ENCODE results near the gene DPYSL3. TPM values are rescaled to one million over a fixed set of nuclear protein-coding genes. Genes with fewer than 3 reads are reported as not detected.

DPYSL3 gene
- polyA plus RNA-seq, 1 donor from 2014 or later, result 689 TPM

DNA sequence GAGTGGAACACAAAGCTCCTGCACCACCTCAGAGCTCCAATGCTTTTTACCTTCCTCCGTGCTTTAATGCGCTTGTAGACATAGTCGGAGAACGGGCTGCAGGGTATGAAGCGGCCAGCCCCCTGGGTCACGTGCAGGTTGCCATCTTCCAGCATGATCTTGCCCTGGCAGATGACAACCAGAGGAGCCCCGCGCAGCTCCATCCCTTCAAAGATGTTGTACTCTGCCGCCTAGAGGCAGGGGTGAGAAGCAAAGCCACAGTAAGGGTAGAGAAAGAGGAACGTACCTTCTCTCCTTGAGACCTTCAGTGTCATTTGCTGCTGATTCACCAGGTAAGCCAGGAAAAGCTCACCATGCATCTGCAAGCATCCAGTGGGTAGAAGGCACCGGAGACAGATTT, 112.3 kb downstream of the DPYSL3 start:
- no peak overlapping the region for H3K4me3 ChIP-seq (ENCODE audit: low read length)
- no peaks in the 10 kb centered on the region for H3K79me2 ChIP-seq (replicated peaks; ENCODE audit: insufficient read depth, low read length)
- H3K9me2 ChIP-seq (ENCODE audit: insufficient read depth, low read length), result no peaks in the 10 kb centered on the region
- no peaks in the 10 kb centered on the region for H3K27me3 ChIP-seq (ENCODE audit: insufficient read depth, low read depth, low read length)
- H3F3A ChIP-seq (ENCODE audit: insufficient read depth, low read length, poor library complexity, severe bottlenecking), result no peaks in the 10 kb centered on the region
- TF ChIP-seq, protein P1, sequence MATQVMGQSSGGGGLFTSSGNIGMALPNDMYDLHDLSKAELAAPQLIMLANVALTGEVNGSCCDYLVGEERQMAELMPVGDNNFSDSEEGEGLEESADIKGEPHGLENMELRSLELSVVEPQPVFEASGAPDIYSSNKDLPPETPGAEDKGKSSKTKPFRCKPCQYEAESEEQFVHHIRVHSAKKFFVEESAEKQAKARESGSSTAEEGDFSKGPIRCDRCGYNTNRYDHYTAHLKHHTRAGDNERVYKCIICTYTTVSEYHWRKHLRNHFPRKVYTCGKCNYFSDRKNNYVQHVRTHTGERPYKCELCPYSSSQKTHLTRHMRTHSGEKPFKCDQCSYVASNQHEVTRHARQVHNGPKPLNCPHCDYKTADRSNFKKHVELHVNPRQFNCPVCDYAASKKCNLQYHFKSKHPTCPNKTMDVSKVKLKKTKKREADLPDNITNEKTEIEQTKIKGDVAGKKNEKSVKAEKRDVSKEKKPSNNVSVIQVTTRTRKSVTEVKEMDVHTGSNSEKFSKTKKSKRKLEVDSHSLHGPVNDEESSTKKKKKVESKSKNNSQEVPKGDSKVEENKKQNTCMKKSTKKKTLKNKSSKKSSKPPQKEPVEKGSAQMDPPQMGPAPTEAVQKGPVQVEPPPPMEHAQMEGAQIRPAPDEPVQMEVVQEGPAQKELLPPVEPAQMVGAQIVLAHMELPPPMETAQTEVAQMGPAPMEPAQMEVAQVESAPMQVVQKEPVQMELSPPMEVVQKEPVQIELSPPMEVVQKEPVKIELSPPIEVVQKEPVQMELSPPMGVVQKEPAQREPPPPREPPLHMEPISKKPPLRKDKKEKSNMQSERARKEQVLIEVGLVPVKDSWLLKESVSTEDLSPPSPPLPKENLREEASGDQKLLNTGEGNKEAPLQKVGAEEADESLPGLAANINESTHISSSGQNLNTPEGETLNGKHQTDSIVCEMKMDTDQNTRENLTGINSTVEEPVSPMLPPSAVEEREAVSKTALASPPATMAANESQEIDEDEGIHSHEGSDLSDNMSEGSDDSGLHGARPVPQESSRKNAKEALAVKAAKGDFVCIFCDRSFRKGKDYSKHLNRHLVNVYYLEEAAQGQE (IDR thresholded peaks at IDR 0.05; ENCODE audit: borderline replicate concordance), result no peak
- TF ChIP-seq POLR2AphosphoS5 (IDR thresholded peaks at IDR 0.05), result no peak
- TF ChIP-seq TAF1 (IDR thresholded peaks at IDR 0.05; ENCODE audit: low read depth), result no peak
- TF ChIP-seq EZH2 (IDR thresholded peaks at IDR 0.05; ENCODE audit: borderline replicate concordance, insufficient read depth, low read length, poor library complexity, severe bottlenecking), result no peak
- no peak for TF ChIP-seq SMC3 (conservative IDR thresholded peaks at IDR 0.05; ENCODE audit: poor library complexity)
- no peak for TF ChIP-seq MXI1 (conservative IDR thresholded peaks at IDR 0.05; ENCODE audit: poor library complexity, severe bottlenecking)
- no peak overlapping the region for H3K27ac ChIP-seq (ENCODE audit: low read length)
- no peak overlapping the region for H2AFZ ChIP-seq (ENCODE audit: low read depth, low read length)
- H4K20me1 ChIP-seq (ENCODE audit: insufficient read depth), result peaks cover 4% of the 10 kb centered on the region
- no peaks in the 10 kb centered on the region for H3K9me3 ChIP-seq (ENCODE audit: low read length)
- H3K9ac ChIP-seq (ENCODE audit: low read length), result no peak overlapping the region
- H3K4me2 ChIP-seq (ENCODE audit: low read length), result no peak overlapping the region
- peaks cover 41% of the 10 kb centered on the region for H3K36me3 ChIP-seq (ENCODE audit: insufficient read depth, low read length)

DNA sequence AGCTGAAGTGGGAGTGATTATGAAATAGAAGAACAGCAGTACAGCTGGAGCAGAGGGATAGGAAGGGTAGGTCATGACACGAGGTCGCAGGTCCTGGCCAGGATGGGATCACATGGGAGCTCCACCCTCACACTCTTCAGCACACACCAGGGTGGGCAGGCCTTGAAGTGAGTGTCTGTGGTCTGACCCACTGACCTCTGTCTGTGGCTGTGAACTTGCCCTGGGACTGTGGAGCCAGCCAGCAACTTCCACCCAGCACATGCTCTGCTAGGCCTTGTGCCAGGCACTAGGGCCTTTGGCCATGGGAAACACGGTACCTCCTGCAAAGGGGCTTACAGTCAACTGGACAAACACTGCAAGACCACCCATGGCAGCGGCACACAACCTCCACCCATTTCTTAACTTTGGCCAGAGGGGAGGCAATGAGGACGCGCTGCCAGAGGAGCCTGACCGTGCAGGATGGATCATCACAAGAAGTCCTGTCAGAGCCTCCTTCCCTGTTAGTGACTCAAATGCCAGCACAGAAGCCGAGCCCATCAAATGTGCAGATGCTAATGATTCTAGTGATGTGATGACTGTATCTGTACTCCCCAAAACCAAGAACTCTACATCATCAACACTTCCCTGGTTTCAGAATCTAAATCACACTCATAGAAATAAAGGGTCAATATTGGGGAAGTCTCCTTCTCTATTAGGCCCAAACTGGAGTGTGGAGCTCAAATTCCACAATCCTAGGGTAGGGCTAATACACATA, 113.6 kb downstream of the DPYSL3 start:
- Histone ChIP-seq H3K27ac (ENCODE audit: low read length) (no peak overlapping the region), H3K9me3 (ENCODE audit: low read length) (no peaks in the 10 kb centered on the region), H3K27me3 (ENCODE audit: insufficient read depth, low read depth, low read length) (no peaks in the 10 kb centered on the region), H3K36me3 (ENCODE audit: insufficient read depth, low read length) (peaks cover 45% of the 10 kb centered on the region), H2AFZ (ENCODE audit: low read depth, low read length) (no peak overlapping the region), H3K4me3 (ENCODE audit: low read length) (no peak overlapping the region), H3K4me2 (ENCODE audit: low read length) (no peak overlapping the region), H3K9me2 (ENCODE audit: insufficient read depth, low read length) (no peaks in the 10 kb centered on the region), H4K20me1 (ENCODE audit: insufficient read depth) (no peaks in the 10 kb centered on the region), H3K9ac (ENCODE audit: low read length) (no peak overlapping the region), H3K79me2 (replicated peaks; ENCODE audit: insufficient read depth, low read length) (no peaks in the 10 kb centered on the region), H3F3A (ENCODE audit: insufficient read depth, low read length, poor library complexity, severe bottlenecking) (peaks cover 3% of the 10 kb centered on the region)
- TF ChIP-seq POLR2AphosphoS5 (IDR thresholded peaks at IDR 0.05) (peak; percentile 42), TAF1 (IDR thresholded peaks at IDR 0.05; ENCODE audit: low read depth) (no peak), RAD21 (conservative IDR thresholded peaks at IDR 0.05) (no peak), SMC3 (conservative IDR thresholded peaks at IDR 0.05; ENCODE audit: poor library complexity) (no peak)

DNA sequence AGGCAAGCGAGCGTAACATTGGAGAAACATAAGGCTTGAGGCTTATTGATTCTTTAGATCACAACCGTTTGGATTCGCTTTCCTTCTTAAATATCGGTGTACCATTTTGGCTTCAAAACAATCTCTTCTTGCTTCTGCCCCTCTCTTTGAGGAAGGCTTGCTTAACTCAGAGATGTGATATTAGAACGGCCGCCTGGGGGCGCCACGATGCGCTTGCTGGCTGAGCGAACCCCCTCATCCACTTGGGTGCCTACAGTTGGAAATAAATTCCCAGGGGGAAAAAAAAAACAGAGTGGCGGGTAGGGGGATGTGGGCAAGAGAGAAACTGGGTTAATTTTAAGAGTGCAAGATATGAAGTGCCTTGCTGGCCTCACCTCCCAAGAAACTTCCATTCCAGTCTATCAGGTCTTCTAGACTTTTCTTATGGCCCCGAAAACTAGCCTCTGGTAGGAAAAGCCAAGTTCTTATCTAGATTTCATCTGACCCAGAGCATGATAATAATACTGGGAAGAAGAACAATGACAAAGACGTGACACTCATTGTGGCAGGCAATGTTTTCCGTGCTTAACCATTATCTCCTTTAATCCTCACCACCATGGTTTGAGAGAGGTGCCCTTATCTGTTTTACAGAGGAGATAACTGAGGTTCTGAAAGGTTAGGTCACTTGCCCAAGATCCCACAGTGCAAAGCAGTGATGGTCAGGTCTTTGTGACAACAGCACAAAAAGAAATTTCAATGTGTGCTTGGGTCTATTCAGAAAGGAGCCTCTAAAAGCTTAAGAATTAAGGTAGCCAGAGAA, 115.8 kb downstream of the DPYSL3 start:
- Histone ChIP-seq H3K27me3 (ENCODE audit: insufficient read depth, low read depth, low read length) (no peaks in the 10 kb centered on the region), H3K9me3 (ENCODE audit: low read length) (no peaks in the 10 kb centered on the region), H3F3A (ENCODE audit: insufficient read depth, low read length, poor library complexity, severe bottlenecking) (peaks cover 3% of the 10 kb centered on the region), H2AFZ (ENCODE audit: low read depth, low read length) (no peak overlapping the region), H4K20me1 (ENCODE audit: insufficient read depth) (no peaks in the 10 kb centered on the region), H3K79me2 (replicated peaks; ENCODE audit: insufficient read depth, low read length) (no peaks in the 10 kb centered on the region), H3K9ac (ENCODE audit: low read length) (no peak overlapping the region), H3K27ac (ENCODE audit: low read length) (no peak overlapping the region), H3K9me2 (ENCODE audit: insufficient read depth, low read length) (no peaks in the 10 kb centered on the region), H3K36me3 (ENCODE audit: insufficient read depth, low read length) (peaks cover 35% of the 10 kb centered on the region), H3K4me2 (ENCODE audit: low read length) (no peak overlapping the region), H3K4me3 (ENCODE audit: low read length) (no peak overlapping the region)
- TF ChIP-seq, protein P2, sequence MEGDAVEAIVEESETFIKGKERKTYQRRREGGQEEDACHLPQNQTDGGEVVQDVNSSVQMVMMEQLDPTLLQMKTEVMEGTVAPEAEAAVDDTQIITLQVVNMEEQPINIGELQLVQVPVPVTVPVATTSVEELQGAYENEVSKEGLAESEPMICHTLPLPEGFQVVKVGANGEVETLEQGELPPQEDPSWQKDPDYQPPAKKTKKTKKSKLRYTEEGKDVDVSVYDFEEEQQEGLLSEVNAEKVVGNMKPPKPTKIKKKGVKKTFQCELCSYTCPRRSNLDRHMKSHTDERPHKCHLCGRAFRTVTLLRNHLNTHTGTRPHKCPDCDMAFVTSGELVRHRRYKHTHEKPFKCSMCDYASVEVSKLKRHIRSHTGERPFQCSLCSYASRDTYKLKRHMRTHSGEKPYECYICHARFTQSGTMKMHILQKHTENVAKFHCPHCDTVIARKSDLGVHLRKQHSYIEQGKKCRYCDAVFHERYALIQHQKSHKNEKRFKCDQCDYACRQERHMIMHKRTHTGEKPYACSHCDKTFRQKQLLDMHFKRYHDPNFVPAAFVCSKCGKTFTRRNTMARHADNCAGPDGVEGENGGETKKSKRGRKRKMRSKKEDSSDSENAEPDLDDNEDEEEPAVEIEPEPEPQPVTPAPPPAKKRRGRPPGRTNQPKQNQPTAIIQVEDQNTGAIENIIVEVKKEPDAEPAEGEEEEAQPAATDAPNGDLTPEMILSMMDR (IDR thresholded peaks at IDR 0.05; ENCODE audit: poor library complexity, severe bottlenecking), result peak; percentile 41
- no peak for TF ChIP-seq EP300 (conservative IDR thresholded peaks at IDR 0.05; ENCODE audit: poor library complexity, severe bottlenecking)
